EL (cell line): Measurements from ENCODE around the gene GABRA4.

Source experiments
- DNase-seq: peaks from one replicate; pipeline ENCODE4 v3.0.0-alpha.2; 2016

Gene GABRA4

DNA sequence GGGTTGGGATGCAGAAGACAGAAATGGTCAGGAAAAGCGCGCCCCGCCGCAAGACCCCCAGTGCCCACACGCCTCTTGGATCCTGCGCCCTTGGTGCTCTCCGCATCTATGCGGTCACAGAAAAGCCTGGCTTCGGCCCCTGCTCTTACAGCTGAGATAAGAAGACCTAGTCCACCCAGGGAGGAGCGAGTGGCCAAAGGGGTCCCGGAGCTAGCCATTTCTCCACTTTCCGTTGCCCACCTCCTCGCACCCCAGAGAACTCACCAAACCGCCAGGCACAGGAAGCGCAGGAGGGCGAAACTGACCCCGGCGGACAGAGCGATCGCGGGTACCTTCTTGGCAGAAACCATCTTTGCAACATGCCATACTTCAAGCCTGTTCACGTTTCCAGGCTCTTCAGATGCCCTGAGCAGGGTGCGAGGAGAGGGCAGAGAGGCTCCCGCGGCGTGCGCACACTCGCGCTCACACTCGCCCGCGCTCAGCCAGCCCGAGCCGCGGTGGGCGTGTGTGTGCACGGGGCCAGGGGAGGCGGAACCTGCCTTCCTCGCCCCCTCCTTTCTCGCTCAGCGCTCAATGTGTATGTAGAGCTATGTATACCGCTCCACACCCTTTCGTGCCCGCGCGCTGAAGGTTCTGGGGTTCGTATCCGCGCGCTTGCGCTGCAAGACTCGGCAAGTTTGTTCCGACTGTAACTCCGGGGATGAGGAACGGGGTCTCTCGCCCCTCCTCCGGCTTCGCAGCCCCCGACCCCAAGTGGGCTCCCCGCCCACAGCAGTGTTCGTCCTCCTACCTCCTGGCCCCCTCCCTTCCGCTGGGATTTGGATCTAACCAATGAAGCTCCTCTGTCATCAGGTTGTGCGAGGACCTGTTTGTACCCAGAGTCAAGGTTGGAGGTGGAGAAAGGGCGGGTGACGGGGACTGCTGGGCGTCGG is at the start of gene GABRA4:
Gene GABRA4 (minus strand): TSS at position 507 of the 932 bp plus-strand sequence. CDS start 157 bp downstream, at position 350.
- DNase-seq = no peak

DNA sequence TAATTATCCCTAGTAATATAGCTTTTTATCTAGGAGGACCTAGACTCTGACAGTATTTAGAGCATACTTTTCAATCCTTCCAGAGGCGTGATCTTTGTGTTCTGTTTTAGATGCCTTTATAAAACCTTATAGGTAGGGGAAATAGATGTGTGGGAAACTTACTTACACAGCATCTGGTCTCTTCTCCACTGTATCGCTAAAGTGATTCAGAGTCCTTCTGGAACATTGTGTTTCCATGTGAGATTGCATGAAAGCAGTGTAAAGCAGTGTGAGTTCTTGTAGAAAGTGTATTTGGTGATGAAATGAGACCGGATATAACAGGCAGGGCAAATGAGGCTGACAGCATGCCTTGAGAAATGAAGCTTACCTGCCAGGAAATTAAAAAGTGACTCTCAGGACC is 47.4 kb upstream of the GABRA4 start:
- DNase-seq = no peak

DNA sequence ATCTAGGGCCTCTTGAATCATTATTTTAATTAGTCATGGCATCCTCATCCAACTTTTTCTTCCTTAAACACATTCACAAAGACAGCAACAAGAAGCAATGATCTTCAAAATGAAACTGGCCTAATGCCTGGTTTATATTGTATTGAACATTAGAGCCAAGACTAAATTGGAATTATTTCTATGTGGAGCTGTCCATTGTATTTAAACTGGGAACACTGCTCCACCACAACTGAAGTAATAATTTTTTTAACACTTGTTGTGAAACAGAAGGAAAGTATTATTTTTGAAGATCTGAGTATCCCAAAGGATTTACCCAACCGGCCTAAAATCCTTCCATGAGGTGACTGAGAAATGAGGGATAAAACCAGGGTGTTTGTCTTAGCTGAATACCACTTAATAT is 44.9 kb upstream of the GABRA4 start:
- DNase-seq = no peak

DNA sequence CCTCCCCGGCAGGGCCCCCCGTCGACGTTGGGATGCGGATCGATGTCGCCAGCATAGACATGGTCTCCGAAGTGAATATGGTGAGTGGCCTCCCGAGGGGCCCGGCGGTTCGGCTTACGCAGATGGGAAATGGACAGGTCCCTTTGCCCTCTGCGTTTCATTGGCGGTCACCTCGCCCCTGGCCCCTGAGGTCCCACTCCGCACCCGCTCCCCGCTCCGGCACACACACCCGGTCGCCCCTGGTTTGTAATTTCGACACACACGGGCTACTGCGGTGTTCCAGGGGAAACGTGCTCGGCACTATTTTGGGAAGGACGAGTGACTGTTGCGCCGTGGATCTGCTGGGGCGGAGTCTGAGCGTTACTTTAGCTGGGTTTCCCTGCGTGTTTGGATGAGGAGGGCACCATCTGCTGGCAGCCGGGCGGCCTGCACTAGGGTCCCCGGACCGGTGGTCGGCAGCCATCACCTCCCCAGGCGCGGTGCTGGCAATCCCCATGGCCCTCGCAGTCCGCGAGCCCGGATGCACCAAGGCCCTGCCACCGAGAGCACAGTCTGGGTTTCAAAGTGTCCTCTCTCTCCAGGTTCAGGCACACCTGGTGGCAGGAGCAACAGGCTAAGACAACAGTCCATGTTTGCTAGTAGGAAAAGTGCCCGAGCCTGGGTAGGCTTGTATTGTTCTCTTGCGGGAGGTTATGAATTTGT is 39.2 kb upstream of the GABRA4 start:
- peak; percentile 62 for DNase-seq

DNA sequence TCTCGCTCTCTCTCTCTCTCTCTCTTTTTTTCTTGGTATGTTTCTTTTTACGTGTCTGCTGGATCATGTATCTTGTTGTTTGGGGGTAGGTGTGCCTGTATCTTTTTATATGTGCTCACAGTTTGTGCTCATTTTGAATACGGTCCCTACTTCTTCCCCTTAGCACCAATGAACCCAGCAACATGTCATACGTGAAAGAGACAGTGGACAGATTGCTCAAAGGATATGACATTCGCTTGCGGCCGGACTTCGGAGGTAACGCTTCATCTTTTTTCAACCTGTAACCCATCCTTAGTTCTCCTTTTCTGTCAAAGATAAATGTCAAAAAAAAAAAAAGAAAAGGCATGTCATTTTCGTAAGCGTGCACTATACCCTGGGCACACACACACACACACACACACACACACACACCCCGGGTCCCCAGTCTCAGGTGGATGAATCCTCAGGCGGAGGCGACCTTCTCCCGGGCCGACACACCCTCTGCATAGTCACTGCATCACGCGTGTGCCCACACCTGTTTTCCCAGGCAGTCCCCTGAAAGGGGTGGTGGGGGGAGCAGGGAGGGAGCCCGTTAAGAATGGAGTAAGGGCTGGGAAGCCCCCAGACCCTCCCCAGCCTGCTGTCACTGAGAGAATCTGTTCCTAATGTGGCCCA is 38.5 kb upstream of the GABRA4 start:
- DNase-seq = no peak

DNA sequence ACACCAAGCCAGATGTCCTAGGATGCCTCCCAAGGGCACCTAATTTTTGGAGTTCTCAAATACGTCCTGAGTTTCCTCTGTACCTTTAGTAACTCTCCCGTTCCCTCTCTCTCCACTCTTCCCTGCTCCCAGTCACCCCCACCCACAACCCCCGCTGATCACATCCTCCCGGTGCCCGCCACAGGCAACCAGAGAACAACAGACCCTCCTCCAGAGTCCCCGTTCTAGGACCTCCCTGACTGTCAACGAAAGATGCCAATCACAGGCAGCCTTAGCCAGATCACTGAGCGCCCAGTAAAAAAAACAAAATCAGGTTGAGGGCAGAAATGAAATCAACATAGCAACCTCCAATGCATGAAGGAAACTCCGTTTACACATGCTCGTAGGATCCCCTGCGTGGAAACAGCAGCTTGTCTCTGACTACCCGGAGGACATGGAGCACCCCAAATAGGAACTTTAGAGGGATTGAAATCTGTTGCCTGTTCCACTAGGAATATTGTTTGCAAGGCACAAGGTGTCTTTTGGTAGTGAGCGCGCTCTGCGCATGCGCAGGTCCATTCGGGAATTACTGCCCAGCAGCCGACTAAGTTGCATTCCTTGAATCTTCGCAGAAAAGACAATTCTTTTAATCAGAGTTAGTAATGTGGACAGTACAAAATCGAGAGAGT is 37.8 kb upstream of the GABRA4 start, which contains the start of gene GABRB1:
Gene GABRB1 (plus strand): TSS at position 557 of the 668 bp plus-strand sequence.
- DNase-seq = peak; percentile 59

DNA sequence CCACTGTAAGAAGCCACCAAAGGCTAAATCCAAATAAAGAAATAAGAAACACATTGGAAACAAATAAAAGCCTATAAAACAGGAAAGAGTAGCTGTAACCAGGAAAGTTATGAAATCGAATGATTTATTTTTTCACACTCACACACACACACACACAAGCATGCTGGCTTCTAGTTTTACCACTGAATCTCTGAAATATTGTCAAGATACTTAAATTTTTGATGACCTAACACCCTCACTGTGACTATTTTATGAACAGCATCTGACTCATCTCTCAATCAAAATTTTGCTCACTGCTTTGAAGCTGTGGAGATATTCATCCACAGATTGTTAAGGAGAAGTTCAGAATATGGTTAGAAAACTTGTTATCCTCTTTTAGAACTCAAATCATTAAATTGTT is 24.1 kb upstream of the GABRA4 start:
- peak; percentile 19 for DNase-seq

DNA sequence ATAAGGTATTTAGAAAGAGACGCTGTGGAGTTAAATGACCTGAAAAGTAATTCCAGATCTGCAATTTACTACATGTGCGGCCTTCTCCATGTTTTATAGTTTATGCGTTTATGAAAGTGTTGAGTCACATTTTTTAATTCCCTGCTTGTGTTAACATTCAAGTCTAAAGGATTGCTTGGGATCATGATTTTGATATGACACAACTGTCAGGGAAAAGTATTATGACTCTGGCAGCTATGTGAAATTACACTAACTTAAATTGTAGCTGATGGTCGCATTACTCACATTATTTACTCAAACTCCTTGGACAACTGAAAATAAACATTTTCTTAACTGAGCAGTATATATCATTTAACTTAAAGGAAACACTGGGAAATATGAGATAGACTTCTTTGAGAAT is 23.7 kb upstream of the GABRA4 start:
- no peak for DNase-seq

DNA sequence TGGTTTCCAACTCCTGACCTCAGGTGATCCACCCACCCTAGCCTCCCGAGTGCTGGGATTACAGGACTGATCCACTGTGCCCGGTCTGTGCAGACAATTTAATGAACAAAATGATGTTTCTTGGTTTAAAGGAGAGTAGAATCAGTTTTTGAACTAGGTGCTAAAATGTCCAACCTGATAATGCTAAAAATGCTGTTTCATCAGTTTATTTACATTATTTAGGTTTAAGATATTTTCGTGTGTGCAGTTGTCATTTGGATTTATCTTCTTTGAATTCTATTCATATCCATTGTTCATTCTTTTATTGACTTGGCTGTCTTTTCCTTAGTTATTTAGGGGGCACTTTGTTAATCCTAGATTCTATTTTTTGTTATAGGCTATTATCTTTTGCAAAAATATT is 20.0 kb upstream of the GABRA4 start:
- DNase-seq = no peak

DNA sequence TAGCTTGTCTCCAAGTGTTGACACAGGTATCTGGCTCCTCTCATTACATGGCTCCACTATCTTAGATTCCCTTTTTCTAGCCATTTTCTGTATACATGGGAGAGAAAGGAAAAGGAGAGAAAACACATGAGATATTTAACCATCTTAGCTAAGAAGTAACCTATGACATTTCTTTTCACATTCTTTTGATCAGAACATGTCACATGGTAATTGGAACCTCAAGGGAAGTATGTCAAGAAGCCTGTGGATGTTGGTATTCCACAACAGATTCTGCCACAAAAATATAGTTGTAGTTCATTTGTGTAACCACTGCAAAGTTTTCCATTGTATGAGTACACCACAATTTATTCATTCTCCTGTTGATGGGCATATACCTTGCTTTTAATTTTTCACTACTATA is 19.3 kb upstream of the GABRA4 start:
- DNase-seq = no peak

DNA sequence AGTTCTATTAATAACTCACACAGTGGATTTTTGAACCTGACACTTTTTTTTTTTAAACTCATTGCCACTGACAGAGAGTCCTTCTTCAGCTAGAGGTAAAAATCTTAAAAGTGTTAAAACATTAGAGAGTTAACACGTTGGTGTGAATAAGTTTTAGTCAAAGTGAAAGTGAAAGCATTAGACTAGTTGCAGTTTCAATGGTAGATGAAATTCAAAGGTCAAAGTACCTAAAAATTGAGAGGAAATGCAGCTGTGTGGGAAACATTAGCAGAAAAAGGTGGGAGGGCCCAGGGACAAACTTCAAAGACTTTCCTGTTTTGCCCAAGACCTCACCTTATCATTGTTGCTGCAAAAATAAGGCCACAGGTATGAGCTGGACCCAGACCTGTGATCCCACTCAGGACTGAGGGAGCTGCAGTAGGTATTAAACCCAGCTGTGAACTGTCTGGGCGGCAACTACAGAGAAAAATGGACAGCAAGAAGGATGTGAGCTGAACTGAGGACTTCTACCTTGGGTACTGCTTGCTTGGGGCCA is 17.6 kb upstream of the GABRA4 start:
- DNase-seq = peak; percentile 2

DNA sequence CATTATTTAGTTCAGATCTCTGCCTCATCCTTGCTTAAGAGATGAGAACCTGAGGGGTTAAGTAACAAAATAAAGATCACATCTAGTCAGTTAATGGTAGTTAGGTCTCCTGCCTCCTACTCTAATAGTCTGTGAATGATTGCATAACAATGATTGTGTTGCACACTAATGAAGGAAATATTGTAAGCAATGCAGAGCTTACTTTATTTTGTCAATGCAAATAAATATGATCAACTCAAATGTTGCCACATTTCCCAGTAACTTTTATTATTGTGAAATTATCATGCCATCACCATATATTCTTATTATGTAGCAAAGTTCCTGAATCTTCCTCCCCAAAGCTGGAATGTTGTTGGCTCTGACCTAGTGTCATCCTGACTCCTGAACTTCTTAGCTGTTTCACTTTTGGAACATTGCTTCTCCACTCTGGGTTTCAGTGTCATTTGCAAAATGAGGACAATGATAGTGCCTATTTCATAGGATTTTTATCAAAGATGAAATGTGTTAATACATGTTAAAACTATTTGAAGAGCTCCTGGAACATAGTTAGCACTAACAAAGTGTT is 17.0 kb upstream of the GABRA4 start:
- no peak for DNase-seq

DNA sequence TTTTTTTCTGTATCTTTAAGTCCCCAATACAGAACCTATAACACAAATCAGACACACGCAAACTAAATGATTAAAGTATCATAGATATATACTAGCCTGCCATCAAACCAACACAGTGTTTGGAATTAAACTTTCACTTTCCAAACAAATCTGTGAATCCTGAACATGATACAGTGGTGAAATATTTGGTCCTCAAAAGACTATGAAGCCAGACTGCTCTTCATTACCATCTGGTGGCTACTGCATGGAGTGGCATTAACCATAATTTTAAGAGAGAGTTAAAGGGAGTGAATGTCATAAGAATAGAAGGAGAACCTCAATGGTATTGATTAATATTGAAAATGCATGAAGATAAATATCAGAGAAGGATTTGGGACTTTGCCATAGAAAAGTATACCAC is 9.2 kb upstream of the GABRA4 start:
- DNase-seq = peak; percentile 36

DNA sequence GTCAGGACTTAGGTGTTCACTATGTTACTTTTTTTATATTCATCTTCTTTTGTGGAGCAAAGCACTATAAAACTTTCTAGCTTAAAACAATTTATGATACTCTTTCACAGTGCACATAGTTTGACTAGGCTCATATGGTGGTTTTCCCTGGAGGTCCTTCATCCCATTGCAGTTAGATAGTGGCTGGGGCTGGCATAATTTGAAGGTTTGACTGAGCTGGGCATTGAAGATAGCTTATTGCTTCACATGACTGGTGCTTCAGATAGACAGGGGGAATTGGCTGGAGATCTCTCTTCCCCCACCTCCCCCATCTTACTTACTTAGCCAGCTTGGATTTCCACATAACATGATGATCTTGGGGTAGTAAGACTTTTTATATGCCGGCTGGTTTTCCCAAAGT is 7.0 kb upstream of the GABRA4 start:
- no peak for DNase-seq

DNA sequence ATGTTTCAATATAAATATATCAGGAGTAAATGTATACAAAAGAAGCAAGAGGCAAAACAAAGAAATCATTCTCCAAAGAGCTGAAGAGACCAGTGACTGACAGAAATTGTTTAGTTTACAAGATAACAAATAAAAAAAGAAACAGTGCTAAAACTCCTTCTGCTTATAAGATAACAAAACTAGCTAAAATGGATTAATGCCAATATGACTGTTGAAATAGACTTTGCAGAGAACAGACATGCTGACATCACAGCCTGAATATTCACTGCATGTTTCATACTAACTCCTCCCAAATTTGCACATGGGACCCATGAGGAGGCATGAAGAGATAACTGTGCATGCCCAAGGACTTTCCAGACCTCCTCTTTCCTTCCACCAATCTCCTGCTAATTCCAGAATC is 6.2 kb upstream of the GABRA4 start:
- peak; percentile 2 for DNase-seq

DNA sequence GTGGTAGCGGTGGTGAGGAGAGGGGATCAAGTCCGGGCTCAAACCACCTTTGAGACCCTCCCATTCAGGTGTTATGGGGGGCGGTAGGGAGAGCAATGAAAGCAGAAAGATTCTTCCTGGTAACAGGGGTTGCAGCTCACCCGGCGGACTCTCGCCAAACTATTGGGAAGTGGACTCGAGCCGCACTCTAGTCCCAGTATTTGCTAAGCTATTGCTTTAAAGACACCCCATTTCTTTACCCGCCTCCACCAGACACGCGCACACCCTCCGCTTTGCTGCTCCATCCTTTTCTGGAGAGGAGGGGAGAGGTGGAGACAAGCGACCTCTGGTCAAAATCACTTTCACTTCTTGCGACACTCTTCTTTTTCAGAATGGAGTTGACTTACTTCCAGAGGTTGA is 625 bp upstream of the GABRA4 start:
- DNase-seq = peak; percentile 3

DNA sequence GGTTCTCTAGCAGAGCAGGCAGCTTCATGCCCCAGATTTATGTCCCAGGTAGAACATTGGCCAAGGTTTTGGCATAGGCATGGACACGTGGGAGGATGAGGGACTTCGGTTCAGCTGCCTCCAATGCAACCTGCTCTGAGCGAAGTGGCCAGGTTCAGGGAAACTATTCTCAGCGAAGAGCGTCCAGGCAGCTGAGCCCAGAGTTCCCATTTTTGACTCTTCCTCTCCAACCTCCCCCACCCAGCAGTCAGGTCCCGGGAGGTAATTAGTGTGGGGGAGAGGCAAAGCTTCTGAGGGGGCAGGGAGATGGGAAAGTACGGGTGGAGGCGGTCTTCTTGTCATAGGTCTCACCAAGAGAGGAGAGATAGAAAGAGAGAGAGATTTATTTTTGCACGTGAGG is 1.0 kb downstream of the GABRA4 start:
- no peak for DNase-seq

DNA sequence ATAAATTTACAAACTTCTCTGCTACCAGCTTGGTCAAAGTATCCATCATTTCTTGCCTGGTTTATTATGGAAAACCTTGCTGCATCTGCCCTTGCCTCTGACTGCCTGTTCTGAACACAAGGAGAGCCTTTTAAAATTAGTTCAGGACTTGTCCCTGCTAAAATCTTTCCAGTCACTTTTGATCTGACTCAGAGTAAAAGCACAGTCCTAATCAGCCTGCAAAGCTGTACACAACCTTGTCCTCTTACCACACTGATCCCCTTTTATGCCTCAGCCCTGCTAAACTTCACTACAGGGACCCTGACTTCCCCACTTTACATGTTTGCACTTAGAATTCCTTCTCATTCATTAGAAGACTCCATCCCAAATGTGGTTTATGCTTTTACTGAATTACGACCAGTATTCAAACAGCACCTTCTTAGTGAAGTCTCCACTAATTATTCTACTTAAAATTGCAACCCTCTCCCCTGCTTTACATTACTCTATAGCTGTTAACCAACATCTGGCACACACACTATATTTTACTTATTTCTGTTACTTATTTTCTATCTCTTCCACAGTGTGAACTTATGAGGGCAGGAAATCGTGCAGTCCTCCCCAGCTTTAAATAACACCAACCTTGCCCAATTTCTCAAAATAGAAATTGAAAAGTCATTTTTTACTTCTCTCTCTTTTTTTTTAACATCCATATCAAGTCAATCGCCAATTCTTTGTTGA is 6.3 kb downstream of the GABRA4 start:
- no peak for DNase-seq

DNA sequence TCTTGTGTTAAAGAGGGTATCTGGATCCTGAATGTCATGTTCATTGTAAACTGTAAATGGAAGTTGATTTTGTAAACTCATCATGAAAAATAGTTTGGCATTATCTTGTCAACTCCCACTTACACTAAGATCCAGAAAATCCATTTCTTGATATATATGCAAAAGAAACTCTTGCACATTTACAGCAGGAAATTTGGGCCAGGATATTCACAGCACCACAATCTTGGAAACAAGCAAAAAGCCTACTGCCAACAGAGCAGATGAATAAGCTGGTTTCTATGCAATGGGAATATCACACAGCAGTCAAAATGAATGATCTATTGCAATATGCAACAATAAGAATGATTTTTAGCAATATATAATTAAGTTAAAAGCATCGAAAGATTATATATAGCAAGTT is 8.6 kb downstream of the GABRA4 start:
- no peak for DNase-seq

DNA sequence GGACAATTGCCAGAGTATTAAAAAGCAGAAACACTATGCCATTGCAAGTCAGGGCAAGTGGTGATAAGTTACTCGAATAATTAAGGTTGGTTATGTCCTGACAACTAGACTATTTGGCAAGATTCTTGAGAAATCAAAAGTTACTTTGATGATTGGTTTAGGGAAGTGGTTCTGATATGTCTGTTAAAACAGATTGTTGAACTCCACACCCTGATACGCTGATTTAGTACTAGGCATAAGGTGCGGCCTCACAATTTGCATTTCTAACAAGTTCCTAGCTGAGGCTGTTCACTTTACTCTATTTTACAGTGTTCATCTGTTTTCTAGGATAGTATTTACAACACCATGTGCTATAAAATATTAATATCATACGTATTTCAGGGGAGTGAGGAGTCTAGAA is 12.5 kb downstream of the GABRA4 start:
- DNase-seq = no peak

DNA sequence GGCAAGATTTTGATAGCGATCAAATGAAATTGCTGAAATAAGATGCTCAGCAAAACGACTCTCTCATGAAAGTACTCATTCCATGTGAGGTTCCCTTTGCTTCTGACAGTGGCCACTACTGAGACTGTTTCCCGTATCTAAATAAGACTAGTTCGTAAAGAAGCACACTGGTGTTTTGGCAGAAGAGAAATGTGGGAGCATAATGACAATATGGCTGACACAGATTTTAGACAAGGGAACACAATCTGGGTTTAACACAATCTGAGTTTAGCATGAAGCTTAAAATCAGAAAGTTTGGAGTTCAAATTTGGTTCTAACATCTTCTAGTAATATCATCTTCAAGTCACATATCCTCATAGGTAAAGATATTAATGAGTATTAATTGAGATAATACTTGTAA is 13.7 kb downstream of the GABRA4 start:
- no peak for DNase-seq

DNA sequence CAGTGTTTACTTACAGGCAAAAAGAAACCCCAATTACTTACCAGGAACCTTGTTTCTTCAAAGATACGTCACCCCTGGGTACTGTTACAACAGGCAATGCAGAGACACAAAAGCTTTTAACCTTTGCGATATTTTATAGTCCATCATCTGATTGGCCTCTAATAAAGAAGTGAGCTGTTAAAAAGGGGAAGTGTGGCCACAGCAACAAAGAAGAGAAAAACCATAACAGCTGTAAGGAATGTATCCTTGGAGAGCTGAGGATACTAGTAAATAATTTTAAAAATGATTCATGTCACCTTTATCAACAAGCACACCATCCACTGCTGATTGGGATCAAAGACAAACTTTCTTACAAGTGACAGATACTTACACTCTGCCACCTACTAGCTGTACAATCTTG is 14.1 kb downstream of the GABRA4 start:
- no peak for DNase-seq
